ENCODE results near the gene TM4SF18.

Gene TM4SF18

GRCh38 chr3:149278911-149279310 lies 54.5 kb downstream of the TM4SF18 start:
- DNase-seq = no peak

- DNase-seq = no peak
Observed at GRCh38 chr3:149277331-149277813, 56.1 kb downstream of the TM4SF18 start.

GRCh38 chr3:149276619-149277018 lies 56.8 kb downstream of the TM4SF18 start:
- DNase-seq = no peak

GRCh38 chr3:149274220-149274619 lies 59.2 kb downstream of the TM4SF18 start:
- DNase-seq = no peak

GRCh38 chr3:149273096-149273751 lies 60.2 kb downstream of the TM4SF18 start:
- DNase-seq = no peak

GRCh38 chr3:149271669-149272068 lies 61.8 kb downstream of the TM4SF18 start:
- no peak for DNase-seq

- DNase-seq = no peak
Observed at GRCh38 chr3:149270180-149270579, 63.3 kb downstream of the TM4SF18 start.

- no peak for DNase-seq
Observed at GRCh38 chr3:149269687-149270086, 63.7 kb downstream of the TM4SF18 start.
